Esophagus squamous epithelium (tissue), 4 donors: ENCODE data around the gene SH3GL2.

Experiments
- POLR2A ChIP-seq, 4 donors: fragments of 450-650 bp; IDR thresholded peaks; one replicate each; pipeline ENCODE4 v1.6.1; 2017; ENCODE audit warnings: antibody characterized with exemption in 4 of 4, mild to moderate bottlenecking in 4 of 4, moderate library complexity in 3 of 4
- TF ChIP-seq, protein P1 (sequence below), 6 experiments: fragments of 450-650 bp in 4 of 6; fragments of 200-600 bp in 2 of 6; sonication (generic) in 2 of 6; IDR thresholded peaks; one replicate each; pipeline ENCODE4 v1.5.1; 2016 to 2019; ENCODE audit warnings: antibody characterized with exemption in 6 of 6, mild to moderate bottlenecking in 4 of 6, moderate library complexity in 4 of 6

DNA sequence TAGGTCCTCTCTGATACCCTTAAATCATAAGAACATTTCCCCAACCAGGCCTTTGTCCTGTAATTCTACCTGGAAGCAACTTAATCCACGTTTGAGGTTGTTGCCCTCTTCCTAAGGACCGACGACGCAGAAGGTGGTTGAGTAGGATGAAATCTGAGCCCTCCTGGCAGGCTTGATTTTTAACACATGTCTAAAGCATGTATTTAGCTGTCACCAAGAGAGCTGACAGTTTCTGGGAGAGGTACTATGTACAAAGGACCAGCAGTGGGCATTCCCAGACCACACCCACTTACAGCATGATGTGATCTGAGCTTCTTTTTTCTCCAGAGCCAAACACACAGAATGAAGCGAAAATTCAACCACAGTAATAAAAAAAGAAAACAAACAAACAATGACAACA, 260.9 kb downstream of the SH3GL2 start:
- TF ChIP-seq, protein P1, sequence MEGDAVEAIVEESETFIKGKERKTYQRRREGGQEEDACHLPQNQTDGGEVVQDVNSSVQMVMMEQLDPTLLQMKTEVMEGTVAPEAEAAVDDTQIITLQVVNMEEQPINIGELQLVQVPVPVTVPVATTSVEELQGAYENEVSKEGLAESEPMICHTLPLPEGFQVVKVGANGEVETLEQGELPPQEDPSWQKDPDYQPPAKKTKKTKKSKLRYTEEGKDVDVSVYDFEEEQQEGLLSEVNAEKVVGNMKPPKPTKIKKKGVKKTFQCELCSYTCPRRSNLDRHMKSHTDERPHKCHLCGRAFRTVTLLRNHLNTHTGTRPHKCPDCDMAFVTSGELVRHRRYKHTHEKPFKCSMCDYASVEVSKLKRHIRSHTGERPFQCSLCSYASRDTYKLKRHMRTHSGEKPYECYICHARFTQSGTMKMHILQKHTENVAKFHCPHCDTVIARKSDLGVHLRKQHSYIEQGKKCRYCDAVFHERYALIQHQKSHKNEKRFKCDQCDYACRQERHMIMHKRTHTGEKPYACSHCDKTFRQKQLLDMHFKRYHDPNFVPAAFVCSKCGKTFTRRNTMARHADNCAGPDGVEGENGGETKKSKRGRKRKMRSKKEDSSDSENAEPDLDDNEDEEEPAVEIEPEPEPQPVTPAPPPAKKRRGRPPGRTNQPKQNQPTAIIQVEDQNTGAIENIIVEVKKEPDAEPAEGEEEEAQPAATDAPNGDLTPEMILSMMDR (IDR thresholded peaks at IDR 0.05), result no peak
- TF ChIP-seq POLR2A (IDR thresholded peaks at IDR 0.05), result no peak
